GM12891 (cell line): ENCODE measurements around the gene PIP5K1B.

Experiments used
- PAX5 ChIP-seq: IDR thresholded peaks from 2 replicates; pipeline ENCODE4 v1.6.1; 2011; ENCODE audit warnings: low read length, moderate library complexity, mild to moderate bottlenecking; ENCODE audit not compliant: insufficient read depth, severe bottlenecking
- POLR2A ChIP-seq: IDR thresholded peaks from 2 replicates; pipeline ENCODE4 v1.6.1; 2011; ENCODE audit warnings: low read depth, low read length, control low read depth
- POLR2AphosphoS5 ChIP-seq: IDR thresholded peaks from 2 replicates; pipeline ENCODE4 v1.6.1; 2011; ENCODE audit warnings: low read depth, low read length, control low read depth
- SPI1 ChIP-seq: IDR thresholded peaks from 2 replicates; pipeline ENCODE4 v1.6.1; 2011; ENCODE audit warnings: low read depth, low read length, control low read depth

- TF ChIP-seq POLR2A: no peak
- no peak for TF ChIP-seq POLR2AphosphoS5
- no peak for TF ChIP-seq SPI1
- no peak for TF ChIP-seq PAX5
Observed at GRCh38 chr9:68950689-68951088, 245.6 kb downstream of the PIP5K1B start.
